Measurements from ENCODE around the gene CDHR5. TPM values are rescaled to one million over a fixed set of nuclear protein-coding genes. Genes with fewer than 3 reads are reported as not detected.
A peak's percentile ranks its signal among the peaks of the same experiment; 100 is the strongest.

Gene CDHR5
- total RNA-seq, 6 experiments from 2014 or later: not detected

DNA sequence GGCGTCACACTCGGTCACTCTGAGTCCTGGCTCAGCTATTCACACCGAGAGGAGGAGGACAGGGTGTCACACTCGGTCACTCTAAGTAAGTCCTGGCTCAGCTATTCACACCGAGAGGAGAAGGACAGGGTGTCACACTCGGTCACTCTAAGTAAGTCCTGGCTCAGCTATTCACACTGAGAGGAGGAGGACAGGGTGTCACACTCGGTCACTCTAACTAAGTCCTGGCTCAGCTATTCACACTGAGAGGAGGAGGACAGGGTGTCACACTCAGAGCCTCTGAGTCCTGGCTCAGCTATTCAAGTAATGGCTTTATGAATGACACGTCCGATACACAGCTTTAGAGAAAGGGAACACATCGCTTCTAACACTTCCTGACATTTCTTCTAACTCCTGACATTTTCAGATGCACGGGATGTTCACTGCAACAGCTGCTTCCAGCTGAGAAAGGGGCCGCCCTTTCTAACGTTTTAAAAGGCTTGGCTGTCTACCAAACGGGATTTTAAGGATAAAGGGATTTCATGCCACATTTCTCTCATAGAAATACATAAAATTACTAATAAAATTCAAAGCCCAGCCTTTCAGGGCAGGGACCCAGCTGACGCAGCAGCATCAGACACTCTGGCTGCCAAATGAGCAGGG, 40.4 kb upstream of the CDHR5 start:
- H3K27ac Mint-ChIP-seq: peak overlapping the region; percentile 95
- TF ChIP-seq, protein P1, sequence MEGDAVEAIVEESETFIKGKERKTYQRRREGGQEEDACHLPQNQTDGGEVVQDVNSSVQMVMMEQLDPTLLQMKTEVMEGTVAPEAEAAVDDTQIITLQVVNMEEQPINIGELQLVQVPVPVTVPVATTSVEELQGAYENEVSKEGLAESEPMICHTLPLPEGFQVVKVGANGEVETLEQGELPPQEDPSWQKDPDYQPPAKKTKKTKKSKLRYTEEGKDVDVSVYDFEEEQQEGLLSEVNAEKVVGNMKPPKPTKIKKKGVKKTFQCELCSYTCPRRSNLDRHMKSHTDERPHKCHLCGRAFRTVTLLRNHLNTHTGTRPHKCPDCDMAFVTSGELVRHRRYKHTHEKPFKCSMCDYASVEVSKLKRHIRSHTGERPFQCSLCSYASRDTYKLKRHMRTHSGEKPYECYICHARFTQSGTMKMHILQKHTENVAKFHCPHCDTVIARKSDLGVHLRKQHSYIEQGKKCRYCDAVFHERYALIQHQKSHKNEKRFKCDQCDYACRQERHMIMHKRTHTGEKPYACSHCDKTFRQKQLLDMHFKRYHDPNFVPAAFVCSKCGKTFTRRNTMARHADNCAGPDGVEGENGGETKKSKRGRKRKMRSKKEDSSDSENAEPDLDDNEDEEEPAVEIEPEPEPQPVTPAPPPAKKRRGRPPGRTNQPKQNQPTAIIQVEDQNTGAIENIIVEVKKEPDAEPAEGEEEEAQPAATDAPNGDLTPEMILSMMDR (IDR thresholded peaks at IDR 0.05): no peak
- DNase-seq: no peak
- H3K9me3 Mint-ChIP-seq: no peaks in the 10 kb centered on the region
- peaks cover 9% of the 10 kb centered on the region for H3K36me3 Mint-ChIP-seq (ENCODE audit: low read depth)
- H3K27me3 Mint-ChIP-seq (ENCODE audit: insufficient read depth): no peaks in the 10 kb centered on the region; the same call in 1 of the 2 replicates
- H3K4me3 Mint-ChIP-seq: no peak overlapping the region; the same call in 1 of the 2 replicates
- peaks cover 15% of the 10 kb centered on the region for H3K4me1 Mint-ChIP-seq (ENCODE audit: low read depth)

DNA sequence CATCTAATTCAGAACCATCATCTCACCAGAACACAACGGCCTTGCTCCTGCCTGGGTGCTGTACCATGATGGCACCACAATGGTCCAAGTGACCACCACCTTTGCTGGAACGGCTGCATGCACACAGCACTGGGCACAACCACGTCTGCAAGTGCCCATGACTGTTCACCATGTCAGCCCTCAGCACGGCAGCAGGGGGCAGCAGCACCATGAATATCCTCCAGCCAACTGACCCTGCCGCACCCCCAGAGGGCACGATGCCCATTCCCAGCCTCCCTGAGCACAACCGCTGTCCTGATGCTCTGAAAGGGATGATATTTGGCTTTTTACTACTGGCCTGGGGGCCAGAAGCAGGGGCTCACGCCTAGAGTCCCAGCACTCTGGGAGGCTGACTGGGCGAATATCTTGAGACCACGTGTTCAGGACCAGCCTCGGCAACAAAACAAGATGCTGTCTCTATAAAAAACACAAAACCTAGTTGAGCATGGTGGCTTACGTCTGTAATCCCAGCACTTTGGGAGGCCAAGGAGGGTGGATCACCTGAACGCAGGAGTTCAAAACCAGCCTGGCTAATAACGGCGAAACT, 38.0 kb upstream of the CDHR5 start:
- Mint-ChIP-seq H3K27me3 (ENCODE audit: insufficient read depth) (no peaks in the 10 kb centered on the region; the same call in 1 of the 2 replicates), H3K27ac (no peak overlapping the region; the same call in 1 of the 2 replicates), H3K9me3 (no peaks in the 10 kb centered on the region), H3K36me3 (ENCODE audit: low read depth) (peaks cover 9% of the 10 kb centered on the region), H3K4me3 (no peak overlapping the region), H3K4me1 (ENCODE audit: low read depth) (peaks cover 15% of the 10 kb centered on the region)
- peak; percentile 28 for DNase-seq
- TF ChIP-seq, protein P1 (IDR thresholded peaks at IDR 0.05): peak; percentile 86

DNA sequence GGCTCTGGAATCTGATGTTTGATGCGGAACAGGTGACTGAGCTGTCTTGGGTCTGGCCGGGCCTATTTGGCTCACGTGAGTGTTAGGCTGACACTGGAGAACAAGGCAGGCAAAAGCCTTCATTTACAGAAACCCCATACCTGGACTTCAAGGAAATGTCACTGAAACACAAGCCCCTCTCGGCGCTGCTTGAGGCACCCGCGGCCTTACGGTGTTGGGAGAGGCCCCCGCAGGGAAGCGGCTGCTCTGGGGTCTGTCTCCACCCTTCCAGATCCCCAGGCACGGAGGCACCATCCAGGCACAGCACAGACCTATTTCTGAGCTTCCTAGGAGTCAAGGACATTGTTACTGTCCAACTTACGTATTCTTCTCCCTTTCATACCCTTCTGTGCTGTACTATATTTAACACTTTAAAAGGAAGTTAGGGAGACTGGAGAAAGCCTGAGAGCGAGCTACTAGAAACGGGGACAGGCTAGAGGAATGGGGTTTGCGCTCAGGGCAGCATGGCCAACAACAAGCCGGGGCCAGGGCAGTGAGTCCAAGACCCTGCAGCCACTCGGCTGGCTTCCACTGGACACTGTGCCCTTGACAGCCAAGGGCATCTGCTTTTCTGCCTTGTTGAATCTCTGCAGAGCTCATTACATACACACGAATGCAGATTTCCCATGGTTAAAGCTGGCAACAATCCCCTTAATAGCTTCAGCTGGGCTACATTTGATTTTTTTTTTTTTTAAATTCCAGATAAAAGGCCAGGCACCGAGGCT, 36.1 kb upstream of the CDHR5 start:
- TF ChIP-seq, protein P1 (IDR thresholded peaks at IDR 0.05): no peak
- DNase-seq: no peak
- H3K9me3 Mint-ChIP-seq: no peaks in the 10 kb centered on the region
- H3K4me3 Mint-ChIP-seq: no peak overlapping the region
- no peak overlapping the region for H3K27ac Mint-ChIP-seq
- peaks cover 4% of the 10 kb centered on the region; the same call in 1 of the 2 replicates for H3K27me3 Mint-ChIP-seq (ENCODE audit: insufficient read depth)
- H3K4me1 Mint-ChIP-seq (ENCODE audit: low read depth): peaks cover 8% of the 10 kb centered on the region
- H3K36me3 Mint-ChIP-seq (ENCODE audit: low read depth): peaks cover 4% of the 10 kb centered on the region

DNA sequence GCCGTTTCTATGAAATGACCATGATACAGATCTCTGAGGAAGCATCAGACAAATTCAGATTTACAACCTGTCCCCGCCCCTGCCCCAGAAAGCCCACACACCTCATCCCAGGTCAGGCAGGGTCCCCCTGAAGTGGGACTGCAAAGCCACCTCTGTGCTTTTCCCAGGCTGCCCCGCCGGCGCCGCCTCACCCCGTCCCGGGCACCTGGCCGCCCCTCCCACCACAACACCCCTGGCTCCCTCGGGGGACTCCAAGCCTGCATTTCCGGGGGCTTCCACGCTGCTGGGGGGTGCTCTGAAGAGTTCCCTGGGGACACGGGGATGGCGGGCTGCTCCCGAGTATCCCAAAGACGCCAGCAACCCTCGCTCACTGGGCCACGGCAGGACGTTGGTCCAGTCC, 35.5 kb upstream of the CDHR5 start:
- Mint-ChIP-seq H3K27ac (no peak overlapping the region), H3K4me3 (no peak overlapping the region)

DNA sequence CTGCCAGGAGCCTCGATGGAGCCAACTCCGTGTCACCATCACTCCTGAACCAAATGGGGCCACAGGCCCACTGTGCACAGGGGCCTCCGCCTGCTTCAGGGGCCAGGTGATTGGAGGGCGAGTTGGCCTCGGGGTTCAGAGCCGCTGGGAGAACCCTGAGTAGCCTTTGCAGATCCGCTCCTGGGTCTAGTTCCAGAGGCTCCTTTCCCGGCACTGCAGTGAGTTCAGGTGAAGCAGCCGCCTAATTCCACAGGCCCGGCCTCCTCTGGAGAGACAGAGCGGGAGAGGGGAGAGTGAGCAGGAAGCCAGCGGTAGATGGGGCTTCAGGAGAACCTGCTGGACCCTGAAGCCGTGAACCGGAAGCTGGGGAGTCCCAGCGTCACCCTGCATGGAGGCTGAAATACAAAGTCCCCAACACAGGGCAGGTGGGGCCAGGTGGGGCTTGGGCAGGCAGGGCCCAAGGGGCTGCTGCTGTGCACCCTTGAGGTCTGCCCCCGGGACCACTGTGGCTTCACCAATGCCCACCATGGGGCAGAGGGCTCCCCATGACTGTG, 34.9 kb upstream of the CDHR5 start:
- Mint-ChIP-seq H3K27ac (no peak overlapping the region), H3K4me3 (no peak overlapping the region), H3K27me3 (ENCODE audit: insufficient read depth) (peaks cover 4% of the 10 kb centered on the region; the same call in 1 of the 2 replicates), H3K36me3 (ENCODE audit: low read depth) (no peaks in the 10 kb centered on the region), H3K4me1 (ENCODE audit: low read depth) (no peaks in the 10 kb centered on the region), H3K9me3 (no peaks in the 10 kb centered on the region)
- TF ChIP-seq, protein P1 (IDR thresholded peaks at IDR 0.05): no peak
- DNase-seq: no peak

More for the DNA sequence above, 35.5 kb upstream of the CDHR5 start:
- TF ChIP-seq, protein P1 (IDR thresholded peaks at IDR 0.05): no peak
- no peaks in the 10 kb centered on the region for H3K9me3 Mint-ChIP-seq
- no peak for DNase-seq
- peaks cover 4% of the 10 kb centered on the region; the same call in 1 of the 2 replicates for H3K27me3 Mint-ChIP-seq (ENCODE audit: insufficient read depth)
- H3K4me1 Mint-ChIP-seq (ENCODE audit: low read depth): peaks cover 3% of the 10 kb centered on the region
- H3K36me3 Mint-ChIP-seq (ENCODE audit: low read depth): peaks cover 1% of the 10 kb centered on the region; the same call in 1 of the 2 replicates
